Stimulated activated CD8-positive, alpha-beta memory T cell treated with anti-CD3 and anti-CD28 coated beads, Interleukin-2, amount 100 ng/mL, for 48 hours (primary cell): Measurements from ENCODE around the gene SIRT6.
"Not testable (repeated sequence)": the region's sequence is repeated elsewhere in the genome, so short reads cannot be mapped to it uniquely, and the experiment has no call there.

Experiments used
- DNase-seq, 2 donors: peaks; one replicate each; pipeline ENCODE4 v3.0.0-alpha.2; 2020; ENCODE audit warnings: low read depth in 2 of 2

The SIRT6 gene

DNA sequence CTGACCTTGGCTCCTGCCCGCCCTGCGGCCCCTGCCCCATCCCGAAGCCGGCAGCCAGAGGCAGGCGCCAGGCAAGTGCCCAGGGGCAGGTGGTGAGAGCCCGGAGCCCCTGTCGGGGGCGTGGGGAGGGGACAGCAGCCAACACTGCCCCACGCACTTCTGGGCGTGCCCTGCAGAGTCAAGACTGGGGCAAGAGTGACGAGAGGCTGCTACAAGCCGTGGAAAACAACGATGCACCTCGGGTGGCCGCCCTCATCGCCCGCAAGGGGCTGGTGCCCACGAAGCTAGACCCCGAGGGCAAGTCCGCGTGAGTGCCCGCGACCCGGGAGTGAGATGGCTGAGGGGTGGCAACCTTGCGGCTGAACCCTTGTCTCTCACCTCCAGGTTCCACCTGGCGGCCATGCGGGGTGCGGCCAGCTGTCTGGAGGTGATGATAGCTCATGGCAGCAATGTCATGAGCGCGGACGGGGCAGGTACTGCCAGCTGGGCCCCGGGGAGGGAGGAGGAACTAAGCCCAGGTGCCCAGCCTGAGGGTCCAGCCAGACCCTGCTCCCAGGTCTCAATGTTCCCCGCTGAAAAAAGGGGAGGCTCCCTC lies 17.4 kb upstream of the SIRT6 start:
- DNase-seq: no peak

DNA sequence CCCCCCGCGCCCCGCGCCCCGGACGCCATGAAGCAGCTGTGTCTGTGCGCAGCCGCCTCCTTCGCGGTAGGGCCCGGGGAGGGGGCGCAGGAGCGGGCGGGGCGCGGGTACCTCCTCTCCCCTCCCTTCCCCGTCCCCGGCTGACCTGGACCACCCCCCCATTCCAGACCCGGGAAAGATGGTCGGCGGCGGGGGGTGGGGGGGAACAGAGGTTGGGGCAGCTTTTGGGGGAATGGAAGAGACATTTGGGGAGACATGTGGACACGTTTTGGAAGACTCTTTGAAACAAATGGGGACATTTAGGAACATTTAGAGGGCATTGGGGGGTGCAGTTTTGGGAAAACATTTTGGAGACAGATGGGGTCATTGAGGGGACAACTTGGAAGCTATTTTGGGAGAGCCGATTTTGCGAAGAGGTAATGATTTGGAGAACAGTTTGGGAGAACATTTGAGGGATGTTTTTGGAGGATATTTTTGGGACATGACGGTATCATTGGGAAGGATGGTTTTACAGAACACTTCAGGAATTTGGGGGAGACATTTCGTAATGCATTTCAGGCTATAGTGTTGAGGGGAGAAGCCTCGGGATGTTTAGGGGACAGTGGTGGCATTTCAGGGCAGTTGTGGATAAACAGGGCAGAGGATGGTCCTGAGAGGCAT lies 16.2 kb upstream of the SIRT6 start:
- DNase-seq: no peak

- DNase-seq: no peak
Observed at GRCh38 chr19:4197625-4198466, 15.5 kb upstream of the SIRT6 start.

- DNase-seq: no peak
Observed at GRCh38 chr19:4197228-4197624, 14.9 kb upstream of the SIRT6 start.

DNA sequence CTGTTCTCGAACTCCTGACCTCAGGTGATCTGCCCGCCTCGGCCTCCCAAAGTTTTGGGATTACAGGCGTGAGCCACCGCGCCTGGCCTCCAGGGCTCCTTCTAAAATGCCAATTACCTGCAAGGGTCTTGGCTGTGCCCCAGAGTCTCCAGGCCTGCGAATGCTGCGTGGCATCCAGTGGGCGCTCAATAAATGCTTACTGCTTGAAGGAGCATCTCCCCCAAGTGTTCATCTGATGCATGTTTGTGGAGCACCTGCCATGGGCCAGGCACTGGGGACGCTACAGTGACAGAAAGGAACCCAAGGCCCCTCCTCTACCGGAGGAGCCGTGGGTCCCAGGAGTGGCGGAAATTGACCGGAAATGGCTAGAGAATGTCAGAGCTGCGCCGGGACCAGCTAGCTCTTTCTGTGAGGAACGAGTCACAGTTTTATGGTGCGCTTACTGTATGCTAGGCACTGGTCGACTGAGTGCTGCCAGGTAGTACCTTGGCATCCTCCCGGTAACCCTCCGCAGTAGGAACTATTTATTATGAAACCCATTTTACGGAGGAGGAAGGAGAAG lies 14.3 kb upstream of the SIRT6 start:
- DNase-seq: no peak

- DNase-seq: no peak
Observed at GRCh38 chr19:4196009-4196408, 13.6 kb upstream of the SIRT6 start.

DNA sequence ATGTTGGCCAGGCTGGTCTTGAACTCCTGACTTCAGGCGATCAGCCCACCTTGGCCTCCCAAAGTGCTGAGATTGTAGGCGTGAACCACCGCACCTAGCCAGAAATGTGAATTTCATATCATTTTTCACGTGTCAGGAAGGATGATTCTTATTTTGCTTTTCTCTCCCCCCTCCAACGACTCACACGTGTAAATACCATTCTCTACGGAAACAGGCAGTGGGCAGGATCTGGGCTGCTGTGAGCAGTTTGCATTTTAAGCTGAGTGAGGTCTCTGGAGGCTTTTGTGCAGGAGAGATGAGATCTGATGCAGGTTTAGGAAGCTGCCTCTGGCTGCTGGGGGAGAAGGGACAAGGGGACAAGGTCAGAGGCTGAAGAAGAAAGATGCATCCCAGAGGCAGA lies 12.0 kb upstream of the SIRT6 start:
- DNase-seq: no peak

GRCh38 chr19:4192537-4192936 lies 10.2 kb upstream of the SIRT6 start:
- not testable (repeated sequence) for DNase-seq

DNA sequence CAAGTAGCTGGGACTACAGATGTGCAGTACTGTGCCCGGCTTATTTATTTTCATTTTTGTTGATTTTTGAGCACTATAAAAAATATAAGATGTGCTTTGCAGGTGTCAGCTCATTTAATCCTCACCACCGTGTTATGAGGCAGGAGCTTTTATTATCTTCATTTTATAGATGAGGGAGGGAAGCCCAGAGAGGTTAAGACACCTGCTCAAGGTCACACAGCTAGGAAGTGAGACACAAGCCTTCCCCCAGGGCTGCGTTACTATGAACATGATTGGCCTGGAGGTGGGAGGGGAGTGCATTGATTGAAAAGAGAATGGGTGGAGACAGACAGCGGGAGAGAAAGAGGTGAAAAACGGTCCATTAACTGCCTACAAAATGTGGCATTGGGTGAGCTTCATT lies 7.3 kb upstream of the SIRT6 start:
- no peak for DNase-seq

DNA sequence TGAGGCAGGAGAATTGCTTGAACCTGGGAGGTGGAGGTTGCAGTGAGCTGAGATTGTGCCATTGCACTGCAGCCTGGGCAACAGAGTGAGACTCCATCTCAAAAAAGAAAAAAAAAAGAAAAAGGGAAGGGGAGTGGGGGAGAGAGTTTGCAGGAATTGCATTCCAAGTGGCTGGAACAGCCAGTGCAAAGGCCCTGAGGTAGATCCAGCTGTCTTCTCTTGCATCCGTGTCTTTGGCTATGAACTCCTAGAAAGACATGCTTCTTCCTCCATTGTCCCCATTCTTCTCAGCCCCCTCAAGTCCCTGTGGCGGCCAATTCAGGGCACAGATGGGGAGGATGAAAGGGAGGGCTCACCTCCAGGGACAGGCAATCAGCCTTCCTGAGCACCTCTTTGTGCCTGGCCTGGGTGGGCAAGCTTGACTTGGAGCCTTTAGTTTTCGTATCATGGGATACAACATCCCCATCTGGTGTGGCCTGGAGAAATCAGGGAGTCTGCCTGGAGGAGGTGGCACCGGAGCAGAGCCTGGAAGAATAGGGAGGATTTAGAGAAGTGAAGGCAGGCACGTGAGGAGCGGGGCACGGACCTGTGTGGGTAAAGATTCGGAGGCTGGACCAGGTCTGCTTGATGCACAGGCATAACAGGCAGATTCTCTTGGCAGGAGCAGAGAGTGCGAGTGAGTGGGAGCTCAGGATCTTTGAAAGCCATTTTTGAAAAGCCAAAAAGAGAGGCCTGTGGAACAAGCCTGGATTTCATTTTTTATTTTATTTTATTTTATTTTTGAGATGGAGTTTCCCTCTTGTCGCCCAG lies 5.2 kb upstream of the SIRT6 start:
- DNase-seq: no peak

DNA sequence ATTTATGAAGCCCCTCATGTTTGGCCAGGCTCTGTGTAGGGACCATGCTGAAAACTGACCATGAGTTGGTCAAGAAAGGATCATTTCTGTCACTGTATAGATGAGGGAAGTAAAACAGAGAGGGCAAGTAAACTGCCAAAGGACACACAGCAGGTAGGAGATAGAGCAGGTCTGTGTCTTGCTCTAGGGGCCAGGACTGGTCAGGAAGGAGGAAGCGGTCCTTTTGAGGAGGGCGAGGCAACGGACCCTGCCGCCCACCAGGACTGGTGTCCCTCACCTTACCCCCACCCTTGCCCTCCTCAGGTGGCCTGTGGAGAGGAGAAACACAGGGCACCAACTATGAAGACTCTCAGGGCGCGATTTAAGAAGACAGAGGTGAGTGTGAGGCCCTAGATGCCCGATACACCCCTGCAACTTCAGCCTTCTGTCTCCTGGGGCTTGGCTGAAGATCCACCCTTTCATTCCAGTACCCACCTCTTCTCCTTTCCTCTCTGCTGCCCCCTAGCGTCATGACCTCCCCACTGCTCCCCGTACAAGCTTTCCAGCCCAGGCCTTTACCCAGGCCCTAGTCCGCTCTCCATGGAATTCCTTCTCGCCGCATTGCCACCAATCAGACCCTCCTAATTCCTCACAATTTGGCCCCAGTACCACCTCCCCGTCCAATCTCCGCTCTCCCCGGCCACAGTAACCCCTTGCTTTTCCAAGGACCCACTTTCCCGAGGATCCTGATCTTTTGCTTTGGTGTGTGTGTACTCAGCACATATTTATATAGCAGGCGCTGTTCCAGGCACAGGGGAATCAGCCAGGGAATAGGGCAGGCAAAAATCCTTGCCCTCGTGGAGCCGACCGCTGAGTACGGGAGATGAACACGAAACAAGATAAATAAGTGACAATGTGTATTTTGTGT lies 4.0 kb upstream of the SIRT6 start:
- DNase-seq: peak; percentile 68 to 81

DNA sequence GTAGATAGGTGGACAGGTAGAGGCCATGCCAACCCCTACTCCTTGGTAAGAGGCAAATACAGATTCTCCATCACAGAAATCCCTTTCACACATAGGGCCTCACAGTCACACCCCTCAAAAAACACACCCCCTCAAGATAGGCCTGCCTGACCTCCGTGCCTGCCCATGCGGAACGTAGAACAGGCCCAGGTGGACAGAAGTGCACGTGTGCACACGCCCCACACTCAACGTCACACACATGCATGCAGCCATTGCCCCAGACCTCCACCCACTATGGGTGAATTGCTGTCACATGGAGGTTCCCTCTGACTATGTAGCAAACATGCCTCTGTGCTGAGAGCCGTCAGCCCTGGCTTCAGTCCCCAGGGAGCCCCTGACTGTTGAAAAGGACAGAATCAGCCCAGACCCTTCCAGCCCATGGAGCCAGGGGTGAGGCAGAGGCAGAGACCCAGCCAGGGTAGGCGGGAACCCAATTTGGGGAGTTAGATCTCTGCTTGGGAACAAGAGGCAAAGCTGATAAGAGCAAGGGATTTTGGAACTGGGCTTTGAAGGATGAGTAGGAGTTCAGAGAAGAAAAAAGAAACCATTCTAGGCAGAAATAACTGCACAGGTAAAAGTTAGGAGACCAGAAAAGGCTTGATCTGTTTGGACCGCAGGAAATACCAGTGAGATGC lies 3.2 kb upstream of the SIRT6 start:
- no peak for DNase-seq

DNA sequence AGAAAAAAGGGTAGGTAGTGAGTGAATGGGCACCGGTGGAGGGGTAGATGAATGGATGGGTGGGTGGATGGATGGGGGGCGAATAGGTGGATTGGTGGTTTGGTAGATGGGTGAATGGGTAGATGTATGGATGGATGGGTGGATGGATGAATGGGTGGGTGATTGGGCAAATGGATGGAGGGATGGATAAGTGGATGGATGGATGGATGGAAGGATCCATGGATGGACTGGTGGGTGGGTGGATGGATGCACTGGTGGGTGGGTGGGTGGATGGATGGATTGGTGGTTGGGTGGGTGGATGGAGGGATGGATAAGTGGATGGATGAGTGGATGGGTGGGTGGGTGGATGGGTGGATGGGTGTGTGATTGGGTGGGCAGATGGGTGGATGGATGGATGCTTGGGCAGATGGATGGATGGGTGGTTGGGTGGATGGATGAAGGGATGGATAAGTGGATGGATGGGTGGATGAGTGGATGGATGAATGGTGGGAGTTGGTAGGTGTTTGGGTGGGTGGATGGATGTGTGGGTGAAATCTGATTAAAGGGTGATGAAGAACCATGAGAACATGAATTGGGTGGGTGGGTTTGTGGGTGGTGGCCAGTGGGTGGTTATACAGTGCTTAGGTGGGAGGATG lies 2.5 kb upstream of the SIRT6 start:
- DNase-seq: no peak

GRCh38 chr19:4183967-4184717 lies 1.8 kb upstream of the SIRT6 start:
- DNase-seq: no peak

DNA sequence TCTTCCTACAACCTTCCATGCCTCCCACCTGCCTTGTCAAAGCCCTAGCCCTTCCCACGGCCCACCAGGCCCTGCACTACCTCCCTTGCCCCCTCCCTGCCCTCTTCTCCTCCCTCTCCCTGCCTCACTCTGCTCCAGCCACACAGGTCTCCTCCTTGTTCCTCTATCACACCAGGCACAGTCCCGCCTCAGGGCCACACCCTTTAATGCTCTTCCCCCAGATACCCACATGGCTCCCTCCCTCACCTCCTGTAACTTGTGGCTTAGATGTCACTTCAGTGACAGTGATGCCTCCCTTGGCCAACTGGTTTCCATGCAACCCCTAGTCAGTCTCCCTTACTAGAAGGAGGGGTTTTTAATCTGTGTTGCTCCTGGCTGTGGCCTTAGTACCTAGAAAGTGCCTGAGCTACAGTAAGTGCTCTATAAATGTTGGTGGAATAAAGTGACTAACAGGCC lies 1.3 kb downstream of the SIRT6 start:
- DNase-seq: no peak

DNA sequence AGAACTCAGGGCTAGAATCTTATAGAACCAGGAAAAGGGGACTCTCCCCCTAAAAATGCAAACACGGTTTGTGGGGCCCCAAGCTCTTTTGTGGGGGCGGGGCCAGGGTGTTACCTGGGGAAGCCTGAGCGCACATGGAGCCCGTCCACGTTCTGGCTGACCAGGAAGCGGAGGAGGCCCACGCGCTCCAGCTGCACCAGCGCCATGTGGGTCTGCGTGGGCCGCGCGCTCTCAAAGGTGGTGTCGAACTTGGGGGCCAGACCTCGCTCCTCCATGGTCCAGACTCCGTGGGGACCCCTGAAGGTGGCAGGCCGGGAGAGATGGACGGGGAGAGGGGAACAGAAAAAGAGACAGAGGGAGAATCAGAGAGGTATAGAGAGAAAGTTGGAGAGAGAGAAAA lies 3.4 kb downstream of the SIRT6 start:
- DNase-seq: no peak

GRCh38 chr19:4177146-4177545 lies 5.2 kb downstream of the SIRT6 start:
- DNase-seq: no peak

- no peak for DNase-seq
Observed at GRCh38 chr19:4175669-4175931, 6.8 kb downstream of the SIRT6 start.
